BE2C (cell line): ENCODE data around the gene ECSIT.

Experiments
- DNase-seq: peaks from one replicate; pipeline ENCODE4 v3.0.0-alpha.2; 2020
- H3K27me3 ChIP-seq: fragments of 250-450 bp; sonication (Bioruptor Pico); 2 replicates; pipeline ENCODE4 v1.5.1; 2020; ENCODE audit warnings: mild to moderate bottlenecking
- H3K36me3 ChIP-seq: fragments of 250-450 bp; sonication (Bioruptor Pico); 2 replicates; pipeline ENCODE4 v1.5.1; 2020; ENCODE audit warnings: mild to moderate bottlenecking
- H3K4me1 ChIP-seq: fragments of 250-450 bp; sonication (Bioruptor Pico); 2 replicates; pipeline ENCODE4 v1.5.1; 2020
- H3K4me3 ChIP-seq: 2 replicates; pipeline ENCODE4 v1.5.1; 2011; ENCODE audit warnings: low read depth, low read length
- H3K9me3 ChIP-seq: fragments of 250-450 bp; sonication (Bioruptor Pico); 2 replicates; pipeline ENCODE4 v1.5.1; 2020
- CTCF ChIP-seq: IDR thresholded peaks from 2 replicates; pipeline ENCODE4 v1.5.1; 2012; ENCODE audit warnings: mild to moderate bottlenecking, low read depth, low read length

ECSIT gene

DNA sequence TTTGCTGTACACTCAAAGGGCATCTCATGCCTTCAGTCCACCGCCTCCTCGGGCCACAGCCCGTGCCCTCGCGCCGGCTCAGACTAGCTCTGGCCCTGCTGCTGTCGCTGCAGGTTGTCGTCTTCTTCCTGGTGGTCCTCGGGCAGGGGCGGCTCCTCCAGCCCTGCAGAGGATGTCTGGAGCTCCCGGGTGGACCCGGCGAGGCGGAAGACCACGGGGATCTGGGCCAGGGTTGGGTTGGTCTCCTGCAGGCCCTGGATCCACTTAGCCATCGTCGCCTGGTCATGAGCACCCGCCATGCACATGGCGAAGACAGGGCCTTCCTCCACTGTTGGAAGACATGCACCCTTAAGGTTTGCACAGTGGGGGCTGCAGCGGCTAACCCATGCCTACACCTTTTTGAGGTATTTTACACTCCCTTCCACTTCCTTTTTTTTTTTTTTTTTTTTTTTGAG lies 22.8 kb downstream of the ECSIT start:
- peaks cover 5% of the 10 kb centered on the region for H3K4me1 ChIP-seq
- DNase-seq = no peak
- H3K27me3 ChIP-seq = no peaks in the 10 kb centered on the region
- no peaks in the 10 kb centered on the region for H3K9me3 ChIP-seq
- TF ChIP-seq CTCF = no peak
- peaks cover 15% of the 10 kb centered on the region for H3K36me3 ChIP-seq
- H3K4me3 ChIP-seq = peak overlapping the region; percentile 66

DNA sequence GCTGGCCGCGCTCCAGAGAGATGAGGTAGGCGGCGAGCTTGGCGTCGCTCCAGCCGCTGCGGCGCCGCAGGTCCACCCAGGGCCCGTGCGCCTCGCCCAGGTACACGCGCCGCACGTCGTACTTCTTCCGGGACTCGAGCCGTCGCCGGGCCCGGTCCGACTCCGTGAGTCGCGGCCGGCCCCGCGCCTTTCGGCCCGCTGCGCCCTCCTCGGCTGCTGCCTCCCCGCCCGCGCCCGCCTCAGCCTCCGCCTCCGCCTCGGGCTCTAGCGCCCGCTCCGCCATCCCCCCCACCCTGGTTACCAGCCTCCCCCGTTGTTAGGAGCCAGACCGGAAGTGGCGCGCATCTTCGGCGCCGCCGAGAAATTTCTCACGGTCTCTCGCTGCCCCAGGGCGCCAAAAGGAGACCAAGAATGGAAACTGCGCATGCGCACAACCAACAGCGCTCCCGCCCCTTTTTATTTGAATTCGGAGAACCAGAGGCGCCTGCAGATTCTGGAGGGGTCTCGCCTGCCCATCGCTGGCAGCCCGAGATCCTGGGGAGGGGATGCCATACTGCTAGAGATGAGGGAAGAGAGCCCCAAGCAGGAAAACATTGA lies 23.3 kb downstream of the ECSIT start, which contains the start of gene ZNF653:
Gene ZNF653 (minus strand): TSS at position 336 of the 597 bp plus-strand sequence. CDS start 53 bp downstream, at position 283.
- TF ChIP-seq CTCF = no peak
- Histone ChIP-seq H3K9me3 (no peaks in the 10 kb centered on the region), H3K27me3 (no peaks in the 10 kb centered on the region), H3K4me1 (peaks cover 5% of the 10 kb centered on the region), H3K36me3 (peaks cover 14% of the 10 kb centered on the region), H3K4me3 (peak within 1 kb of the TSS; percentile 66)
- peak; percentile 95 for DNase-seq

DNA sequence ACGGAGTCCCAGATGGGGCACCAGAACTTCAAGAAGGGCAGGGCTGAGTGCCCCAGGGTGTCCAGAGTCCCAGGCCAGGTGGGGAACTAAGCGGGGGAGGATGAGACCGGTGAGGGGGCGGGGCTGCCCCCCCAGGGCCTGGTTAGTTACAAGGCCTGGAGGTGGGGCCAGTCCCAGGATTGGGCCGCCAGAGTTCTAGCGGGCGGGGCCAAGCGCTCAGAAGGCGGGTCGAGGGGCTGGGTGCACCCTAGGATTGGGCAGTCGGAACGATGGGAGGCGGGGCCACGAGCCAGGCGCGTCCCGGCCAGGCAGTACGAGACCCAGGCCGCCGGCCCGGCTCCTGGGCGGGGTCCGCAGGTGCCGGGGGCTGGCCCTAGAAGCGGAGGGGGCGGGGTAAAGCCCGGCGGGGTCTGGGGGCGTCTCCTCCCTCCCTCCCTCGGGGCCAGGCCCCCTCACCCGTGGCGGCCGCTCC lies 23.9 kb downstream of the ECSIT start:
- peak; percentile 98 for DNase-seq
- Histone ChIP-seq H3K4me3 (peak overlapping the region; percentile 66), H3K36me3 (peaks cover 12% of the 10 kb centered on the region), H3K27me3 (no peaks in the 10 kb centered on the region), H3K9me3 (no peaks in the 10 kb centered on the region), H3K4me1 (peaks cover 5% of the 10 kb centered on the region)
- TF ChIP-seq CTCF = no peak

GRCh38 chr19:11504502-11505031 lies 24.4 kb downstream of the ECSIT start:
- no peak for DNase-seq
- no peaks in the 10 kb centered on the region for H3K27me3 ChIP-seq
- H3K4me1 ChIP-seq = peaks cover 5% of the 10 kb centered on the region
- peaks cover 12% of the 10 kb centered on the region for H3K36me3 ChIP-seq
- no peak for TF ChIP-seq CTCF
- no peaks in the 10 kb centered on the region for H3K9me3 ChIP-seq
- peak overlapping the region; percentile 66 for H3K4me3 ChIP-seq

DNA sequence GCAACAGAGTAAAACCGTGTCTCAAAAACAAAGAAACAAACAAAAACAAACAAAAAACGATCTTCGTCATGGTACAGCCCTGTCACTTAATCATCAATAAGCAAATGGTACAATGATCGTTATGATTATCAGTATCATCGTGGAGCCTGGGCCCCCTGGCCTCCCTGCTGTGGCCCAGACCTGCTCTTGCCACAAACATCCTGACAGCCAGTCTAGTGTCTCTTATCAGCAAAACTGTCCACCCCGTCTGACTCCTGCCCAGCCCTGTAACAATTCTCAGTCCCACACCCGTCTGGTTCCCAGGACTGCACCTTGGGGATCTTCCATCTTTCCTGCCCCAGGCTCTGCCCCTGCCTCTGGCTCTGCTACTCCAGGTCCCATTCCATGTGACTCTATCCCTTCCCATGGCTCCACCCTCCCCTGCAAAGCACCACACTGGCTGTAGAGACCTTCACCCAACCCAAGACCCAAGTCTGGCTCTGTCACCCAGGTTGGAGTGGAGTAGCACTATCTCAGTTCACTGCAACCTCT lies 29.0 kb downstream of the ECSIT start:
- Histone ChIP-seq H3K9me3 (no peaks in the 10 kb centered on the region), H3K36me3 (no peaks in the 10 kb centered on the region; the same call in 1 of the 2 replicates), H3K27me3 (no peaks in the 10 kb centered on the region), H3K4me3 (no peak overlapping the region), H3K4me1 (peaks cover 5% of the 10 kb centered on the region)
- DNase-seq = no peak
- no peak for TF ChIP-seq CTCF

- TF ChIP-seq CTCF = no peak
- Histone ChIP-seq H3K4me1 (no peaks in the 10 kb centered on the region), H3K36me3 (no peaks in the 10 kb centered on the region; the same call in 1 of the 2 replicates), H3K4me3 (no peak overlapping the region), H3K27me3 (no peaks in the 10 kb centered on the region), H3K9me3 (no peaks in the 10 kb centered on the region)
- no peak for DNase-seq
Observed at GRCh38 chr19:11499220-11499726, 29.7 kb downstream of the ECSIT start.
